B cell (primary cell): ENCODE data around the gene HTRA3. TPM values are rescaled to one million over a fixed set of nuclear protein-coding genes. Genes with fewer than 3 reads are reported as not detected.

Source experiments
- ATAC-seq: fragments of 200-7000 bp; cut with Tn5 transposase; one replicate; pipeline ENCODE4 v1.10.0; 2021; ENCODE audit warnings: low read depth, mild to moderate bottlenecking, moderate number of reproducible peaks, moderate library complexity
- CTCF ChIA-PET: fragments of 350-600 bp; sonication (Branson Sonifier 250); formaldehyde crosslinking; loops from one replicate; lab custom pipeline; 2021; ENCODE audit warnings: antibody characterized with exemption, inconsistent platforms; lab: Charles Lee
- POLR2A ChIA-PET: fragments of 350-600 bp; sonication (Branson Sonifier 250); formaldehyde crosslinking; loops from one replicate; lab custom pipeline; 2021; ENCODE audit warnings: antibody characterized with exemption; lab: Charles Lee
- DNase-seq: peaks from one replicate; pipeline ENCODE4 v3.0.0; 2013
- H2AFZ ChIP-seq: 2 replicates; pipeline ENCODE4 v1.6.1; 2012; ENCODE audit warnings: mild to moderate bottlenecking, low read depth, low read length; ENCODE audit not compliant: insufficient read depth, poor library complexity, severe bottlenecking
- H3K27ac ChIP-seq, 2 donors: 1 replicate in 1 of 2; 2 replicates in 1 of 2; pipeline ENCODE4 v1.5.1; 2012 to 2013; ENCODE audit warnings: low read length in 2 of 2, mild to moderate bottlenecking in 2 of 2, moderate library complexity in 1 of 2
- H3K27me3 ChIP-seq, 4 experiments: fragments of 200-600 bp in 1 of 4; sonication (generic) in 1 of 4; replicated peaks in 1 of 4; 1 replicate in 2 of 4; 2 replicates in 2 of 4; pipeline versions ENCODE4 v1.6.1 to v1.7.0; 2013 to 2016; ENCODE audit warnings: low read length in 3 of 4, mild to moderate bottlenecking in 2 of 4, mixed read lengths in 1 of 4, moderate library complexity in 1 of 4; ENCODE audit not compliant: insufficient read depth in 4 of 4, control insufficient read depth in 3 of 4; ENCODE audit errors: control extremely low read depth in 1 of 4
- H3K36me3 ChIP-seq, 2 experiments: replicated peaks in 1 of 2; 1 replicate in 1 of 2; 2 replicates in 1 of 2; pipeline versions ENCODE4 v1.6.1 to v1.7.1; 2013; ENCODE audit warnings: low read length in 1 of 2; ENCODE audit not compliant: insufficient read depth in 2 of 2, control insufficient read depth in 1 of 2; ENCODE audit errors: control extremely low read depth in 1 of 2, extremely low read depth in 1 of 2
- H3K4me1 ChIP-seq, 2 donors: fragments of 200-600 bp in 1 of 2; sonication (generic) in 1 of 2; 1 replicate in 1 of 2; 2 replicates in 1 of 2; pipeline versions ENCODE4 v1.5.1 to v1.6.1; 2013 to 2017; ENCODE audit warnings: low read length in 2 of 2; ENCODE audit not compliant: control insufficient read depth in 2 of 2, insufficient read depth in 2 of 2
- H3K4me2 ChIP-seq: replicated peaks from 2 replicates; pipeline ENCODE3; 2012; ENCODE audit warnings: mild to moderate bottlenecking, low read depth, low read length; ENCODE audit not compliant: poor library complexity, severe bottlenecking
- H3K4me3 ChIP-seq, 5 experiments: fragments of 200-600 bp in 1 of 5; sonication (generic) in 1 of 5; 1 replicate in 3 of 5; 2 replicates in 2 of 5; pipeline versions ENCODE4 v1.5.1 to v1.7.0; 2011 to 2016; ENCODE audit warnings: low read length in 4 of 5, mild to moderate bottlenecking in 4 of 5, low read depth in 2 of 5, control low read depth in 1 of 5, moderate library complexity in 1 of 5; ENCODE audit not compliant: insufficient read depth in 1 of 5; ENCODE audit errors: control extremely low read depth in 1 of 5, extremely low read depth in 1 of 5
- H3K79me2 ChIP-seq: fragments of 200-600 bp; sonication (generic); one replicate; pipeline ENCODE4 v1.6.0; 2016; ENCODE audit warnings: low read length; ENCODE audit not compliant: control insufficient read depth, insufficient read depth
- H3K9ac ChIP-seq: fragments of 200-600 bp; sonication (generic); 2 replicates; pipeline ENCODE4 v1.6.1; 2017; ENCODE audit warnings: mild to moderate bottlenecking, low read length, moderate library complexity
- H3K9me3 ChIP-seq, 3 donors: one replicate each; pipeline versions ENCODE4 v1.6.1 to v1.7.1; 2013; ENCODE audit warnings: low read length in 2 of 3; ENCODE audit not compliant: control insufficient read depth in 2 of 3, insufficient read depth in 1 of 3; ENCODE audit errors: control extremely low read depth in 1 of 3
- H4K20me1 ChIP-seq: 2 replicates; pipeline ENCODE4 v1.6.0; 2012; ENCODE audit warnings: mild to moderate bottlenecking, low read length; ENCODE audit not compliant: insufficient read depth, control insufficient read depth, poor library complexity, severe bottlenecking
- H3K27ac Mint-ChIP-seq: one replicate; pipeline ENCODE4 v1.8.0; 2021; ENCODE audit warnings: mixed read lengths
- H3K27me3 Mint-ChIP-seq: one replicate; pipeline ENCODE4 v1.8.0; 2021; ENCODE audit warnings: mixed read lengths
- H3K4me1 Mint-ChIP-seq: one replicate; pipeline ENCODE4 v1.8.0; 2021; ENCODE audit warnings: mixed read lengths
- H3K4me3 Mint-ChIP-seq: one replicate; pipeline ENCODE4 v1.8.0; 2021; ENCODE audit warnings: mixed read lengths
- H3K9me3 Mint-ChIP-seq: one replicate; pipeline ENCODE4 v1.8.0; 2022; ENCODE audit warnings: mixed read lengths; ENCODE audit not compliant: insufficient read depth
- CTCF ChIP-seq: fragments of 200-600 bp; IDR thresholded peaks from one replicate; pipeline ENCODE4 v1.8.0; 2022; ENCODE audit warnings: antibody characterized with exemption, mild to moderate bottlenecking
- EZH2 ChIP-seq: IDR thresholded peaks from 2 replicates; pipeline ENCODE4 v1.6.1; 2012; ENCODE audit warnings: borderline replicate concordance, low read depth, mild to moderate bottlenecking, moderate library complexity, low read length; ENCODE audit not compliant: insufficient read depth, poor library complexity, severe bottlenecking
- WGBS: methylation state at CpG from one replicate; pipeline ENCODE4 v1.1.5; 2013; ENCODE audit warnings: missing lambda C conversion rate; ENCODE audit not compliant: insufficient coverage; 5-methylcytosine and 5-hydroxymethylcytosine counted together
- intact Hi-C: fragments of 100-400 bp; cut with micrococcal nuclease; formaldehyde crosslinking; loops from one replicate; pipeline ENCODE4 v1.10.0; 2022
- polyA plus RNA-seq: library from polyadenylated mRNA; depleted of rRNA; stranded (reverse); fragments of >200 nt; gene quantifications from 2 replicates; pipeline ENCODE4 v1.2.3, GENCODE V29; 2012
- total RNA-seq, 2 donors: library from RNA; stranded (reverse); fragments of 120-200 nt in 1 of 2; gene quantifications; 1 replicate in 1 of 2; 2 replicates in 1 of 2; pipeline versions ENCODE4 v1.2.3 to v1.2.4, GENCODE V29; 2013 to 2022

Gene HTRA3
- total and polyA plus RNA-seq, 2 donors (not counting 1 experiment from before 2014, with no cell fraction given) = not detected

GRCh38 chr4:8319061-8319460 is 49.5 kb downstream of the HTRA3 start:
- Mint-ChIP-seq H3K27me3 (peaks cover 3% of the 10 kb centered on the region), H3K27ac (no peak overlapping the region), H3K9me3 (no peaks in the 10 kb centered on the region), H3K4me1 (no peaks in the 10 kb centered on the region), H3K4me3 (no peak overlapping the region)
- DNase-seq (no peak), ATAC-seq (no peak)
- CTCF ChIA-PET = no interaction called here
- H3K27me3 ChIP-seq = peaks cover 0 to 4% (median 0%) of the 10 kb centered on the region in 4 experiments
- WGBS = 96% methylated on average over 3 of the region's 6 CpGs
- no peak overlapping the region for H3K4me3 ChIP-seq
- intact Hi-C loops = no loop called here
- H3K79me2 ChIP-seq = no peaks in the 10 kb centered on the region
- TF ChIP-seq CTCF (no peak), EZH2 (no peak)
- no peak overlapping the region for H3K4me2 ChIP-seq
- H4K20me1 ChIP-seq = no peaks in the 10 kb centered on the region
- no peaks in the 10 kb centered on the region for H3K9me3 ChIP-seq
- no peak overlapping the region for H3K27ac ChIP-seq
- H3K9ac ChIP-seq = no peak overlapping the region
- POLR2A ChIA-PET = no interaction called here
- no peak overlapping the region for H2AFZ ChIP-seq
- H3K36me3 ChIP-seq = no peaks in the 10 kb centered on the region
- no peaks in the 10 kb centered on the region for H3K4me1 ChIP-seq

GRCh38 chr4:8319731-8320385 is 50.3 kb downstream of the HTRA3 start:
- H3K4me1 Mint-ChIP-seq = no peaks in the 10 kb centered on the region
- no peaks in the 10 kb centered on the region for H3K9me3 ChIP-seq
- H2AFZ ChIP-seq = no peak overlapping the region
- TF ChIP-seq EZH2 (no peak), CTCF (no peak)
- no peak overlapping the region for H3K27ac Mint-ChIP-seq
- intact Hi-C loops = no loop called here
- no peaks in the 10 kb centered on the region for H3K36me3 ChIP-seq
- no peaks in the 10 kb centered on the region for H3K4me1 ChIP-seq
- no peaks in the 10 kb centered on the region for H4K20me1 ChIP-seq
- WGBS = 62% methylated on average over 7 of the region's 13 CpGs
- ATAC-seq = no peak
- ChIA-PET CTCF (no interaction called here), POLR2A (no interaction called here)
- no peaks in the 10 kb centered on the region for H3K9me3 Mint-ChIP-seq
- DNase-seq = no peak
- no peak overlapping the region for H3K4me2 ChIP-seq
- no peak overlapping the region for H3K27ac ChIP-seq
- H3K27me3 Mint-ChIP-seq = peaks cover 5% of the 10 kb centered on the region
- no peak overlapping the region for H3K9ac ChIP-seq
- H3K4me3 Mint-ChIP-seq = no peak overlapping the region
- no peaks in the 10 kb centered on the region for H3K79me2 ChIP-seq
- peaks cover 0 to 4% (median 0%) of the 10 kb centered on the region in 4 experiments for H3K27me3 ChIP-seq
- no peak overlapping the region for H3K4me3 ChIP-seq
